Neutrophil (primary cell): ENCODE measurements around the gene FAM222A.

Experiments
- H3K27ac ChIP-seq: fragments of 200-600 bp; sonication (generic); 2 replicates; pipeline ENCODE4 v1.5.1; 2016; ENCODE audit warnings: mild to moderate bottlenecking, moderate library complexity
- H3K27me3 ChIP-seq: fragments of 200-600 bp; sonication (generic); 2 replicates; pipeline ENCODE4 v1.6.0; 2016; ENCODE audit warnings: mild to moderate bottlenecking
- H3K36me3 ChIP-seq: fragments of 200-600 bp; sonication (generic); 2 replicates; pipeline ENCODE4 v1.5.1; 2017
- H3K4me1 ChIP-seq, 2 experiments: fragments of 200-600 bp in 1 of 2; sonication (generic) in 1 of 2; 1 replicate in 1 of 2; 2 replicates in 1 of 2; pipeline versions ENCODE4 v1.5.1 to v1.6.1; 2013 to 2016; ENCODE audit warnings: low read depth in 1 of 2, low read length in 1 of 2, mild to moderate bottlenecking in 1 of 2, moderate library complexity in 1 of 2; ENCODE audit not compliant: control insufficient read depth in 1 of 2, insufficient read depth in 1 of 2
- H3K4me3 ChIP-seq, 2 experiments: fragments of 200-600 bp in 1 of 2; sonication (generic) in 1 of 2; 1 replicate in 1 of 2; 2 replicates in 1 of 2; pipeline ENCODE4 v1.5.1; 2013 to 2016; ENCODE audit warnings: low read depth in 1 of 2, low read length in 1 of 2, mild to moderate bottlenecking in 1 of 2, moderate library complexity in 1 of 2
- H3K9me3 ChIP-seq: fragments of 200-600 bp; sonication (generic); 2 replicates; pipeline ENCODE4 v1.5.1; 2016
- CTCF ChIP-seq: fragments of 200-600 bp; sonication (generic); IDR thresholded peaks from 2 replicates; pipeline ENCODE4 v1.5.1; 2016; ENCODE audit warnings: antibody characterized with exemption

FAM222A gene

GRCh38 chr12:109725321-109726105 lies 11.9 kb downstream of the FAM222A start:
- no peaks in the 10 kb centered on the region for H3K4me1 ChIP-seq
- H3K27me3 ChIP-seq, result peaks cover 5% of the 10 kb centered on the region
- no peak overlapping the region for H3K4me3 ChIP-seq
- H3K9me3 ChIP-seq, result no peaks in the 10 kb centered on the region
- H3K27ac ChIP-seq, result no peak overlapping the region
- no peaks in the 10 kb centered on the region for H3K36me3 ChIP-seq
- no peak for TF ChIP-seq CTCF

GRCh38 chr12:109726106-109726497 lies 12.5 kb downstream of the FAM222A start:
- Histone ChIP-seq H3K4me1 (no peaks in the 10 kb centered on the region), H3K27me3 (no peaks in the 10 kb centered on the region), H3K9me3 (no peaks in the 10 kb centered on the region), H3K36me3 (no peaks in the 10 kb centered on the region), H3K27ac (no peak overlapping the region), H3K4me3 (no peak overlapping the region)
- no peak for TF ChIP-seq CTCF

GRCh38 chr12:109726511-109727038 lies 12.9 kb downstream of the FAM222A start:
- Histone ChIP-seq H3K4me1 (no peaks in the 10 kb centered on the region), H3K36me3 (no peaks in the 10 kb centered on the region), H3K9me3 (no peaks in the 10 kb centered on the region), H3K27me3 (no peaks in the 10 kb centered on the region), H3K4me3 (no peak overlapping the region), H3K27ac (no peak overlapping the region)
- TF ChIP-seq CTCF, result no peak

- Histone ChIP-seq H3K36me3 (no peaks in the 10 kb centered on the region), H3K4me3 (no peak overlapping the region), H3K27me3 (no peaks in the 10 kb centered on the region), H3K27ac (no peak overlapping the region), H3K4me1 (no peaks in the 10 kb centered on the region), H3K9me3 (no peaks in the 10 kb centered on the region)
- no peak for TF ChIP-seq CTCF
Observed at GRCh38 chr12:109727039-109727723, 13.6 kb downstream of the FAM222A start.

- H3K4me1 ChIP-seq, result no peaks in the 10 kb centered on the region
- no peak overlapping the region for H3K27ac ChIP-seq
- peaks cover 9% of the 10 kb centered on the region for H3K27me3 ChIP-seq
- H3K9me3 ChIP-seq, result no peaks in the 10 kb centered on the region
- H3K4me3 ChIP-seq, result no peak overlapping the region
- no peaks in the 10 kb centered on the region for H3K36me3 ChIP-seq
- no peak for TF ChIP-seq CTCF
Observed at GRCh38 chr12:109727746-109728726, 14.4 kb downstream of the FAM222A start.
